Loucy (cell line): Measurements from ENCODE around the gene DYRK4.

Experiments
- H2AFZ ChIP-seq: fragments of 200-600 bp; sonication (generic); 2 replicates; pipeline ENCODE4 v1.6.0; 2016; ENCODE audit warnings: antibody characterized with exemption, mild to moderate bottlenecking, low read length, moderate library complexity
- H3F3A ChIP-seq: fragments of 200-600 bp; 2 replicates; pipeline ENCODE4 v1.6.0; 2016; ENCODE audit warnings: antibody characterized with exemption, low read depth, mild to moderate bottlenecking
- H3K27me3 ChIP-seq: fragments of 200-600 bp; sonication (generic); 2 replicates; pipeline ENCODE4 v1.6.1; 2014; ENCODE audit warnings: low read length, mild to moderate bottlenecking; ENCODE audit not compliant: insufficient read depth, poor library complexity, severe bottlenecking
- H3K36me3 ChIP-seq: fragments of 200-600 bp; sonication (generic); 2 replicates; pipeline ENCODE4 v1.6.1; 2016; ENCODE audit warnings: low read length; ENCODE audit not compliant: insufficient read depth
- H3K4me1 ChIP-seq: fragments of 200-600 bp; sonication (generic); 2 replicates; pipeline ENCODE4 v1.5.1; 2014; ENCODE audit warnings: low read length, mild to moderate bottlenecking; ENCODE audit not compliant: insufficient read depth, poor library complexity, severe bottlenecking
- H3K4me2 ChIP-seq: fragments of 200-600 bp; sonication (generic); 2 replicates; pipeline ENCODE4 v1.6.0; 2014; ENCODE audit warnings: antibody characterized with exemption, low read length, low read depth, mild to moderate bottlenecking; ENCODE audit not compliant: poor library complexity, severe bottlenecking
- H3K4me3 ChIP-seq: fragments of 200-600 bp; sonication (generic); 2 replicates; pipeline ENCODE4 v1.5.1; 2014; ENCODE audit warnings: low read length, mild to moderate bottlenecking, mixed read lengths; ENCODE audit not compliant: poor library complexity, severe bottlenecking
- H3K79me2 ChIP-seq: fragments of 200-600 bp; sonication (generic); 2 replicates; pipeline ENCODE4 v1.6.1; 2014; ENCODE audit warnings: low read length; ENCODE audit not compliant: insufficient read depth
- H3K9ac ChIP-seq: fragments of 200-600 bp; sonication (generic); 2 replicates; pipeline ENCODE4 v1.6.0; 2014; ENCODE audit warnings: mild to moderate bottlenecking, low read depth, low read length, moderate library complexity; ENCODE audit not compliant: poor library complexity, severe bottlenecking
- H3K9me2 ChIP-seq: fragments of 200-600 bp; sonication (generic); replicated peaks from 2 replicates; pipeline ENCODE4 v1.6.1; 2016; ENCODE audit warnings: low read depth, low read length, mixed read lengths
- H3K9me3 ChIP-seq: fragments of 200-600 bp; sonication (generic); 2 replicates; pipeline ENCODE4 v1.6.1; 2014; ENCODE audit warnings: mild to moderate bottlenecking, antibody characterized with exemption, low read length, low read depth; ENCODE audit not compliant: insufficient read depth
- H4K20me1 ChIP-seq: fragments of 200-600 bp; sonication (generic); 2 replicates; pipeline ENCODE4 v1.6.0; 2014; ENCODE audit warnings: antibody characterized with exemption, low read length, mild to moderate bottlenecking; ENCODE audit not compliant: insufficient read depth, poor library complexity, severe bottlenecking
- EZH2phosphoT487 ChIP-seq: fragments of 200-600 bp; IDR thresholded peaks from 2 replicates; pipeline ENCODE4 v1.6.1; 2018; ENCODE audit warnings: antibody characterized with exemption, mild to moderate bottlenecking, moderate library complexity, borderline replicate concordance
- TF ChIP-seq, protein P1 (sequence below): fragments of 200-600 bp; sonication (generic); conservative IDR thresholded peaks from 2 replicates; pipeline ENCODE4 v1.5.1; 2014; ENCODE audit warnings: mild to moderate bottlenecking, antibody characterized with exemption, low read length

The DYRK4 gene

DNA sequence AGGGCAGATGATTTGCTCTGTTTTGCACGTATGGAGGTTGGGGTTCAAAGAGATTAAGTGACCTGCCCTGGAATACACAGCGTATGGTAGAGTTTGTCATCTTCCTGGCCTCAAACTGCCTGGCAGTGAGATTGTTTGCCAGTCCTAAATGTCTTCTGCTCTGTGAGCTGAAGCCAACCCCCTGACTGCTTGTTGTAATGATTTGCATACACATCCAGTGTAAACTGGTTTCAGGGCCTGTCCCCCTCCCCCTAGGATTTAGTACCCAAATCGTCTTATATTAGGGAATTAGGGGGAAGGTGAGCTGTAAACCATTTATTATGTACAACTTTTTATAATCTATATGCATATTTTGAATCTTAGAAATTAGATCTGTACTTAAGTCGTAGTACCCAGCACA, 48.5 kb downstream of the DYRK4 start:
- no peaks in the 10 kb centered on the region for H3K27me3 ChIP-seq
- peaks cover 12% of the 10 kb centered on the region for H3K4me1 ChIP-seq
- no peaks in the 10 kb centered on the region for H3K9me2 ChIP-seq
- no peak overlapping the region for H3K9ac ChIP-seq
- no peak overlapping the region for H3K4me3 ChIP-seq
- peaks cover 7% of the 10 kb centered on the region for H3K79me2 ChIP-seq
- H3K4me2 ChIP-seq = no peak overlapping the region
- TF ChIP-seq EZH2phosphoT487 = no peak
- TF ChIP-seq, protein P1, sequence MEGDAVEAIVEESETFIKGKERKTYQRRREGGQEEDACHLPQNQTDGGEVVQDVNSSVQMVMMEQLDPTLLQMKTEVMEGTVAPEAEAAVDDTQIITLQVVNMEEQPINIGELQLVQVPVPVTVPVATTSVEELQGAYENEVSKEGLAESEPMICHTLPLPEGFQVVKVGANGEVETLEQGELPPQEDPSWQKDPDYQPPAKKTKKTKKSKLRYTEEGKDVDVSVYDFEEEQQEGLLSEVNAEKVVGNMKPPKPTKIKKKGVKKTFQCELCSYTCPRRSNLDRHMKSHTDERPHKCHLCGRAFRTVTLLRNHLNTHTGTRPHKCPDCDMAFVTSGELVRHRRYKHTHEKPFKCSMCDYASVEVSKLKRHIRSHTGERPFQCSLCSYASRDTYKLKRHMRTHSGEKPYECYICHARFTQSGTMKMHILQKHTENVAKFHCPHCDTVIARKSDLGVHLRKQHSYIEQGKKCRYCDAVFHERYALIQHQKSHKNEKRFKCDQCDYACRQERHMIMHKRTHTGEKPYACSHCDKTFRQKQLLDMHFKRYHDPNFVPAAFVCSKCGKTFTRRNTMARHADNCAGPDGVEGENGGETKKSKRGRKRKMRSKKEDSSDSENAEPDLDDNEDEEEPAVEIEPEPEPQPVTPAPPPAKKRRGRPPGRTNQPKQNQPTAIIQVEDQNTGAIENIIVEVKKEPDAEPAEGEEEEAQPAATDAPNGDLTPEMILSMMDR = no peak
- no peak overlapping the region for H2AFZ ChIP-seq
- H3K36me3 ChIP-seq = peaks cover 35% of the 10 kb centered on the region; the same call in 1 of the 2 replicates
- no peaks in the 10 kb centered on the region for H4K20me1 ChIP-seq
- no peaks in the 10 kb centered on the region for H3F3A ChIP-seq
- H3K9me3 ChIP-seq = no peaks in the 10 kb centered on the region

- no peaks in the 10 kb centered on the region for H3F3A ChIP-seq
- no peak overlapping the region for H3K4me2 ChIP-seq
- H3K4me1 ChIP-seq = no peaks in the 10 kb centered on the region
- H2AFZ ChIP-seq = no peak overlapping the region
- no peaks in the 10 kb centered on the region for H4K20me1 ChIP-seq
- no peaks in the 10 kb centered on the region for H3K9me2 ChIP-seq
- H3K4me3 ChIP-seq = no peak overlapping the region
- H3K79me2 ChIP-seq = no peaks in the 10 kb centered on the region
- H3K9me3 ChIP-seq = no peaks in the 10 kb centered on the region
- H3K27me3 ChIP-seq = no peaks in the 10 kb centered on the region
- H3K36me3 ChIP-seq = peaks cover 41% of the 10 kb centered on the region; the same call in 1 of the 2 replicates
- no peak overlapping the region for H3K9ac ChIP-seq
- TF ChIP-seq EZH2phosphoT487 = no peak
- TF ChIP-seq, protein P1 = no peak
These were observed 53.7 kb downstream of the DYRK4 start for GRCh38 chr12:4615667-4616066.

- Histone ChIP-seq H3K4me1 (no peaks in the 10 kb centered on the region), H3K79me2 (no peaks in the 10 kb centered on the region)
These were observed 59.5 kb downstream of the DYRK4 start for GRCh38 chr12:4621511-4621910.

More at GRCh38 chr12:4621511-4621910, 59.5 kb downstream of the DYRK4 start:
- Histone ChIP-seq H2AFZ (no peak overlapping the region), H3K9ac (no peak overlapping the region), H3K9me2 (no peaks in the 10 kb centered on the region), H3K36me3 (no peaks in the 10 kb centered on the region), H3K4me2 (no peak overlapping the region), H3K27me3 (no peaks in the 10 kb centered on the region), H3F3A (no peaks in the 10 kb centered on the region), H4K20me1 (no peaks in the 10 kb centered on the region), H3K9me3 (no peaks in the 10 kb centered on the region), H3K4me3 (no peak overlapping the region)
- TF ChIP-seq, protein P1 = no peak
- no peak for TF ChIP-seq EZH2phosphoT487
